Right forelimb (tissue), 1 donor: ENCODE measurements around the gene GIPR.
"Not testable (repeated sequence)": the region's sequence is repeated elsewhere in the genome, so short reads cannot be mapped to it uniquely, and the experiment has no call there.

Experiments used
- DNase-seq: peaks from one replicate; pipeline ENCODE4 v3.0.0-alpha.2; 2018

The GIPR gene

GRCh38 chr19:45693106-45693788, 25.2 kb downstream of the GIPR start:
- peak; percentile 86 for DNase-seq

DNA sequence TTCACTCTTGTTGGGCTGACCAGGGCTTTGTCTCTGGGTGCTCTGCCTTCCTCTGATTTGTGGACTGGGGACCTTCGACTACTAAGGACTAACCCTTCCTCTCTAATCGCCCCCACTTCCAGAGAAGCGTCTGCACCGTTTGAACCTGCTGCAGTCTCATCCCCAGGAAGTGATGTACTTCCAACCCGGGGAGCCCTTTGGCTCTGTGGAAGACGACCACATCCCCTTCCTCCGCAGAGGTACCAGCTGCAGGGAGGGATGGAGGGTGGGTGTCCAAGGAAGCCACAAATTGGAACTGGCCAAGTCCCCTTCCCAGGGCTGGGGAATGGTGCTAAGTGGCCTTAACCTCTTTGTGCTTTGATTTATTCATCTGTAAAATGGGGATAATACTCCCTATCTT, 33.7 kb downstream of the GIPR start:
- no peak for DNase-seq

- DNase-seq = no peak
Observed at GRCh38 chr19:45705115-45705514, 37.1 kb downstream of the GIPR start.

DNA sequence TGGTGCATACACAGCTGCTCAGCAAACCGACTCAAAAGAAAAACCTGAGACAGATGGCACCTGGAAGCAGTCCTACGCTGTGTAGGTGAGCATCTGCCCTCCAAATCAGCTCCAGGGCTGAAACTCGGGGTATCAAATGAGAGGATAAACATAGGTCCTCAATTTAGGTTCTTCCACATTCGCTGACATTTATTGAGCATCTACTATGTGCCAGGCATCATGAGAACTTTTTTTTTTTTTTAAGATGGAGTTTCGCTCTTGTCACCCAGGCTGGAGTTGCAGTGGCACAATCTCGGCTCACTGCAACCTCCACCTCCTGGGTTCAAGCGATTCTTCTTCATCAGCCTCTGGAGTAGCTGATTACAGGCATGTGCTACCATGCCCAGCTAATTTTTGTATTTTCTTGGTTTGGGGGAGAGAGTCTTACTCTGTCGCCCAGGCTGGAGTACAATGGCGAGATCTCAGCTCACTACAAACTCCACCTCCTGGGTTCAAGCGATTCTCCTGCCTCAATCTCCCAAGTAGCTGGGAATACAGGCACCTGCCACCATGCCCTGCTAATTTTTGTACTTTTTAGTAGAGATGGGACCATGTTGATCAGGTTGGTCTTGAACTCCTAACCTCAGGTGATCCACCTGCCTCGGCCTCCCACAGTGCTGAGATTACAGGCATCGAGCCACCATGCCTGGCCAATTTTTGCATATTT, 37.8 kb downstream of the GIPR start:
- DNase-seq = no peak

DNA sequence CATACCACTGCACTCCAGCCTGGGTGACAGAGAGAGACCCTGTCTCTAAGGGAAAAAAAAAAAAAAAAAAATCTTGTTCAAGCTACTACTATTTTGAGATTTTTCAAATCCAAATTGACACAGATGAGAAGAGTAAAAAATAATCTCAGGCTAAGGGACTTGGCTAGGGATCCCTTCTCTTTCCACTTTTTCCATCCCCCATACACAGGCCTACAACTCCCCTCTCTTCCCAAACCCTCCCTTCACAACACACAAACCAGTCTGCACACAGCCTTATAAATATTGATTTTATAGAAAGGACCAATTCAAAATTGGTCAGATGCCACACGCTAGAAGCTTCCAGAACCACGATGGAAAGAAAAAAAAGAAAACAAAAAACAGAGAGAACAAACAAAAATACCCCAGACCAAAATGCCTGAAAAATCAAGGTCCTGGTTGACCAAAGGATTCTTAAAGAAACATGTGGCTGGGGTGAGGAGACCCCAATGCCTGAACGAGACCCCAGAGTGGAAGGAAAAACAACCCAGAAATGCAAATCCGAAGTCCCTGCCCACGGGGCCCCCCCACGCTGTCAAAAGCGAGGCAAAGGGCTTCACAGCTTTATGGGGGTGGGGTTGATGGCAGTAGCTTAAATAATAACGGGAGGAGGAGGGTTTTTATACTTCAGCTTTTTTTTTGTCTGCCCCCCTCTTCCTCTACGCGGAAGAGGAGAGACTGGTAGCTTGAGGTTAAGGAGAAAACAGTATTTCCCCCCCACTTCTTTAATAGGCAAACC, 42.5 kb downstream of the GIPR start:
- DNase-seq = no peak

DNA sequence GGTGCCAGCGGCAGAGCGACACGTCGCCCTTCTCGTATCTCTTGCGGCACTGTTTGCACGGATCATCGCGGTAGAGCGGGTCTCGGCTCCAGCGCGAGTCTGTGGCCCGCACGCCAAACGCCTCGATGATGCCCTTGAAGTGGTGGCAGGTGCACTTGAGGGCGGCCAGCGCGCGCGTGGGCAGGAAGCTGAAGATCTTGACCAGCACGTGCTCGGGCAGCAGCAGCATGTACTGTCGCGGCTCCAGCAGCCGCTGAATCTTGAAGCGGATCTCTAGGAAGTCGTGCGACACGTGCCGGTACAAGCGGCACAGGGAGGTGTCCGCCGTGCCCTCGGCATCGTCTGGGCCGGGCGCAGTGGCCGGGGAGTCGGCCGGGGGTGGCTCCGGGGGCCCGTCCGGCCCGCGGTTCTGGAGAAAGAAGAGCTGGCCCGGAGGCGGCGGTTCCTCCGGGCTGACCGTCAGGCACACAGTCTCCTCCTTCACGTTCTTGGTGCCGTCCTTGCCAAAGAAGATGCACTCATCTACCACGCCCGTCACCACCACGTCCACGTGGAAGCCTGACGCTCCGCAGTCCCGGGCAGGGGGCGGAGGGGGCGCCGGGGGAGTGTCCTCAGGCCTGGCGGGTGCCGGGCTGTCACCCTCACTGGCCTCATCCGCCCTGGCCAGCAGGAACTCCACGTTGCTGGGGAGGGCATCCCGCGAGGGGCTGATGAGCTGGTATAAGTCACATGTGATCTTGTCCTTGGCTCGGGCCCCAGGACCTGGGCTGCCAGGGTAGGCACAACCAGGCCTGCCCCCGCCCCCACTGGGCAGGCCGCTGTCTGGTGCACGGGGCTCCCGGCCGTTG, 44.1 kb downstream of the GIPR start:
- DNase-seq = no peak

GRCh38 chr19:45712699-45713067, 44.7 kb downstream of the GIPR start:
- no peak for DNase-seq

DNA sequence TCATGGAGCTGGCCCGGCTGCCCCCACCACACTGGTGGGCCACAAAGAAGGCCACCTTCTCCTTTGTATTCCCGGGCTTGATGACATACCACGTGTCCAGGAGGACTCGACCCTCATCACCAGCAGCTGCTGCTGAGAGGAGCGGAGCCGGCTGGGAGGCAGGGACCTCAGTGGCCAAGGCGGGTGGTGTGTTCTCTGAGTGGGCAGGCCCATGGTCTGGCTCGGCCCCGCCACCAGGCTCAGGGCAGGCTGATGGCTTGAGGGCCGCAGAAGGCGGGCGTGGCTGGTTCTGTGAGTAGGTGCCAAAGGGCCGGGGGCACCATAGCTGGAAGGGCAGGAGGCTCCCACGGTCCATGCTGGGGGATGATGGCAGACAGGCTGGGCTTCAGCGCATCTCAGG, 45.1 kb downstream of the GIPR start:
- no peak for DNase-seq

DNA sequence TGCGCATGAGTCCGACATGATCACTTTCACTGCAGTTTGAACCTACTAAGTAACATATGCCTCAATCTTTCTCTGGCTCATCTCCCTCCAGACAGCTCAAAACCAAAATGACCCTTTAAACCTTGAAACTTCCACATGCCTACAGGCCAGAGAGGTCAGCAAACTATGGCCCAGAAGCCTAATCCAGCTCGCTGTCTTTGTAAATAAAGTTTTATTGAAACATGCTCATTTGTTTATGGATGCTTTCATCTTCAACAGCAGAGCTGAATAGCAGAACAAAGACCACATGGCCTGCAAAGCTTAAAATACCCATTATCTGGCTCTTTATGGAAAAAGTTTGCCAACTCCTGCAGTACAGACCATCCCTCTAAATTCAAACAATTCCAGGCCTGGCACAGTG, 47.1 kb downstream of the GIPR start:
- DNase-seq = no peak

GRCh38 chr19:45716359-45717130, 48.5 kb downstream of the GIPR start:
- DNase-seq = peak; percentile 55

DNA sequence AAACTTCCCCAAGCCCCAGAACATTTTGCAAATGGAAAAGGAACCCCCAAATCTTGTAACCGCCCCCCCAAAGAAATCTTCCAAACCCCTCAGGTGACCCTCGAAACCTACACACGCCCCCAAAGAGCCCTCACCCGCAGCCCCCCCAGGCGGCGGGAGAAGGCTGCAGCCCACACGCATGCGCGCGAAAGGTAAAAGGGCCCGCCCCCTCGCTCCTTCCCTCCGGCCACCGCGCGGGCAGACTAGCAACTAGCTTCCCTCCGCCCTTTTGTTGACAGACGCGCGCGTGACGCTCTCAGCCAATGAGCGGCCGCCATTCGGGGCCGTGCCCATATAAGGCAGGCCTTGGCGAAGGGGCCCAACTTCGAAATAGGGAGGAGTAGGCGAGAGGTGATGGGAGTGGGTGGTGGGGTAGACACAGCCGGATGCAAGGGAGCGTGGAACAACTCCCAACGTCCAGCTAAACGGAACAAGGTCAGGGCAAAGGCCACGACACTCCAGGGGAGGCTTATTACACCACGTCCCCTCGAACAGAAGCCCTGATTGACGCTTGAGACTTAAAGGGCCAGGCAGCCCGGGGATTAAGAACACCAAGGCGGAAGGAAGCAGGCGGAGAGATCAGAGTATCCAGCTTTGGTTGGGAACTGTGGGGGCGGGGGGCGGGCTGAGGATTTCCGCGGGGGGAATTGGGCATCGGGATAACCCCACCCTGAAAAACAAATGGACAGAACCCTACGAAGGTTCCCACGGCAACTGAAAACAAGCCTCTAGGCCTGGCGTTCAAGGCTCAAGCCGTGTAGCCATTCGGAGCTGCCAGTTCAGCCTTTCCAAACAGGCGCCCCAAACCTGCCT, 49.3 kb downstream of the GIPR start:
- peak; percentile 98 for DNase-seq

DNA sequence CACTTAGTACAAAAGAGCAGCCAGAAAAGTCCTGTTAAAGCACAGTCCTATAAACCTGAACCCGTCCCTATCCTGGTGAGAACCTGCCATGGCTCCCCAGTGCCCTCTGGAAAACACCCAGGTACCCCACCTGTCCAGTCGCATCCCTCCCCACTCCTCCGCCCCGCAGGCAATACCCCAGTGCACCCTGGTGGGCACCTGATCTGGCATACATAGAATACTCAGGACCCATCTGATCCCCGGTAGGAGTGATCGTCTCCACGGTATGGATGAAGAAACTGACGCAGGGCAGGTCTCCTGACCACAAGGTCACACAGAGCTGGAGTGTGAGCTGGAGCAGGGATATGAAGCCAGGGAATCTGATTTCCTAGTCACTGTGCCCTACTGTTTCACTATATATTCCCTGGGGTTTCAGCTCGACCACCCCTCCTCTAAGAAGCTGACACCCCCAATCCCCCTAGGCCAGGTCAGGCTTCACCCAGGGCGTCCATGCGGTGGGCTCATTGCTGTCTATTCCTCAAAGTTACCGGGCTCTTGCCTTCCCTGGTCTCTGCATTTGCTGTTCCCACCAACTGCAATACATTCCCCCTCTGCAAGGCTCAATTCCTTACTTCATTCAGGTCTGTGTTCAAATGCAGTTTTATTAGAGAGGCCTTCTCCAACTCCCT, 50.1 kb downstream of the GIPR start:
- peak; percentile 49 for DNase-seq

DNA sequence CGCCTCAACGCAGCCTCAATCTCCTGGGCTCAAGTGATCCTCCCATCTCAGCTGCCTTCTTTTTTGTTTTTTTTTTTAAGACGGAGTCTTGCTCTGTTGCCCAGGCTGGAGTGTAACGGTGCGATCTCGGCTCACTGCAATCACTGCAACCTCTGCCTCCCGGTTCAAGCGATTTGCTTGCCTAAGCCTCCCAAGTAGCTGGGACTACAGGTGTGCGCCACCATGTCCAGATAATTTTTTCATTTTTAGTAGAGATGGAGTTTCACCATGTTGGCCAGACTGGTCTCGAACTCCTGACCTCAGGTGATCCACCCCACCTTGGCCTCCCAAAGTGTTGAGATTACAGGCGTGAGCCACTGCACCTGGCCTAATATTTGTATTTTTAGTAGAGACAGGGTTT, 52.0 kb downstream of the GIPR start:
- not testable (repeated sequence) for DNase-seq

- DNase-seq = not testable (repeated sequence)
Observed at GRCh38 chr19:45728683-45729082, 60.7 kb downstream of the GIPR start.

DNA sequence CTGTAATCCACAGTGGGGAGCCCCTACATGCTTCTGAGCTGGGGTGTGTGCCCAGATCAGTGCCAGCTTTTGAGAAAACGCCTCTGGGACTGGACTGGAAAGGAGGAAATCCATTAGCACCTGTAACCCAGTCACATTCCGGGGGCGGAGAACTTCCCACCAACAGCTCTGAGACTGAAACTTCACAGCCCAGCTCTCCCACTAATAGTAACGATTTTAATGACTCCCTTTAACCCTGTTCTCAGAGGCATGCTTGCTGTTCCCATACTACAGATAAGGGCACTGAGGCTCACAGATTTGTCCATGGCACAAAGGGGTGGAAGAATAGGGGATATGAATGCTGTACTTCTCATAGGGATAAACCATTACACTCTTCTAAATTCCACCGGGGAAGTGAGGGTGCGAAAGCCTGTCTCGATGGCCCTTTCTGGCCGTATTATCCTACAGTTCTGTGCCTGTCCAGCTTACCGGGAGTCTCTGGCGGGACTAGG, 61.8 kb downstream of the GIPR start:
- no peak for DNase-seq

- DNase-seq = peak; percentile 96
Observed at GRCh38 chr19:45730368-45731288, 62.6 kb downstream of the GIPR start, which contains the start of gene FBXO46. Gene FBXO46, minus strand, starts transcription at chr19:45730896. Its CDS starts 17,401 bp downstream, at chr19:45713495.
